BLaER1 treated with 17β-estradiol and CSF1 and Interleukin-3, amounts not matched to agents 10 nM and 100 nM (cell line): ENCODE results near the gene ZNF32.
A peak's percentile ranks its signal among the peaks of the same experiment; 100 is the strongest.
"Not testable (repeated sequence)": the region's sequence is repeated elsewhere in the genome, so short reads cannot be mapped to it uniquely, and the experiment has no call there.

Experiments used
- H3K27ac ChIP-seq, 11 experiments: shearing (Covaris generic); formaldehyde crosslinking; 2 replicates each; pipeline ENCODE4 v1.8.1; 2022
- H3K27me3 ChIP-seq, 11 experiments: shearing (Covaris generic); formaldehyde crosslinking; 2 replicates each; pipeline ENCODE4 v1.8.1; 2022
- H3K36me3 ChIP-seq, 11 experiments: shearing (Covaris generic); formaldehyde crosslinking; 2 replicates each; pipeline ENCODE4 v1.8.1; 2022
- H3K4me1 ChIP-seq, 10 experiments: shearing (Covaris generic); formaldehyde crosslinking; 2 replicates each; pipeline ENCODE4 v1.8.1; 2022
- H3K4me2 ChIP-seq, 11 experiments: shearing (Covaris generic); formaldehyde crosslinking; 2 replicates each; pipeline ENCODE4 v1.8.1; 2022
- H3K4me3 ChIP-seq, 10 experiments: shearing (Covaris generic); formaldehyde crosslinking; 2 replicates each; pipeline ENCODE4 v1.8.1; 2022
- H3K9ac ChIP-seq, 11 experiments: shearing (Covaris generic); formaldehyde crosslinking; 2 replicates each; pipeline ENCODE4 v1.8.1; 2022
- H3K9me3 ChIP-seq, 11 experiments: shearing (Covaris generic); formaldehyde crosslinking; replicated peaks in 1 of 11; 2 replicates each; pipeline ENCODE4 v1.8.1; 2022
- H4K20me1 ChIP-seq, 11 experiments: shearing (Covaris generic); formaldehyde crosslinking; 2 replicates each; pipeline ENCODE4 v1.8.1; 2022
- Cebpa-rat ChIP-seq, 11 experiments: shearing (Covaris generic); IDR thresholded peaks; 2 replicates each; pipeline ENCODE4 v1.8.1; 2022

The ZNF32 gene

GRCh38 chr10:43606323-43607198 lies 42.1 kb downstream of the ZNF32 start, which contains the start of gene ZNF485:
Gene ZNF485, plus strand, starts transcription at chr10:43606438. Its CDS starts 613 bp downstream, at chr10:43607051.
- Histone ChIP-seq H4K20me1 (no peaks in the 10 kb centered on the region), H3K27me3 (no peaks in the 10 kb centered on the region), H3K4me2 (peak within 1 kb of the TSS; percentile 72 to 91 (median 85)), H3K9me3 (peaks cover 24 to 54% (median 39%) of the 10 kb centered on the region in 11 experiments), H3K27ac (peak within 1 kb of the TSS; percentile 36 to 88 (median 78); a peak in 21 of 22 replicates), H3K4me1 (peaks cover 6 to 18% (median 8%) of the 10 kb centered on the region in 10 experiments), H3K36me3 (peaks cover 28 to 41% (median 35%) of the 10 kb centered on the region in 11 experiments), H3K9ac (peak within 1 kb of the TSS; percentile 76 to 88 (median 83)), H3K4me3 (peak within 1 kb of the TSS; percentile 67 to 79 (median 74))
- no peak for TF ChIP-seq Cebpa-rat (IDR thresholded peaks at IDR 0.05)

GRCh38 chr10:43605850-43606322 lies 42.8 kb downstream of the ZNF32 start:
- peaks cover 24 to 54% (median 39%) of the 10 kb centered on the region in 11 experiments for H3K9me3 ChIP-seq
- H3K27ac ChIP-seq, result peak overlapping the region in 5 of 11 experiments; percentile 76 to 83 (median 78); a peak in 5 of 22 replicates
- no peaks in the 10 kb centered on the region for H4K20me1 ChIP-seq
- H3K36me3 ChIP-seq, result peaks cover 21 to 34% (median 30%) of the 10 kb centered on the region in 11 experiments
- no peaks in the 10 kb centered on the region for H3K27me3 ChIP-seq
- peak overlapping the region; percentile 72 to 91 (median 85); a peak in 21 of 22 replicates for H3K4me2 ChIP-seq
- H3K9ac ChIP-seq, result peak overlapping the region in 10 of 11 experiments; percentile 76 to 88 (median 83); a peak in 13 of 22 replicates
- peaks cover 6 to 18% (median 8%) of the 10 kb centered on the region in 10 experiments for H3K4me1 ChIP-seq
- no peak for TF ChIP-seq Cebpa-rat (IDR thresholded peaks at IDR 0.05)
- peak overlapping the region; percentile 67 to 79 (median 74) for H3K4me3 ChIP-seq

DNA sequence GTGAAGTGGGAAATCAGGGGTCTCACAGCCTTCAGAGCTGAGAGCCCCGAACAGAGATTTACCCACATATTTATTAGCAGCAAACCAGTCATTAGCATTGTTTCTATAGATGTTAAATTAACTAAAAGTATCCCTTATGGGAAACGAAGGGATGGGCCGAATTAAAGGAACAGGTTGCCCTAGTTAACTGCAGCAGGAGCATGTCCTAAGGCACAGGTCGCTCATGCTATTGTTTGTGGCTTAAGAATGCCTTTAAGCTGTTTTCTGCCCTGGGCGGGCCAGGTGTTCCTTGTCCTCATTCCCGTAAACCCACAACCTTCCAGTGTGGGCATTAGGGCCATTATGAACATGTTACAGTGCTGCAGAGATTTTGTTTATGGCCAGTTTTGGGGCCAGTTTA lies 47.1 kb downstream of the ZNF32 start:
- Histone ChIP-seq H3K4me1 (peaks cover 8 to 19% (median 12%) of the 10 kb centered on the region in 10 experiments), H3K9me3 (peaks cover 29 to 49% (median 38%) of the 10 kb centered on the region in 11 experiments)
- H3K4me3 ChIP-seq, H4K20me1 ChIP-seq, H3K36me3 ChIP-seq, H3K27me3 ChIP-seq, H3K9ac ChIP-seq, H3K4me2 ChIP-seq, H3K27ac ChIP-seq: not testable (repeated sequence)

GRCh38 chr10:43599333-43599732 lies 49.3 kb downstream of the ZNF32 start:
- Histone ChIP-seq H3K9ac (no peak overlapping the region), H3K4me1 (peaks cover 31 to 41% (median 33%) of the 10 kb centered on the region in 10 experiments), H3K27me3 (no peaks in the 10 kb centered on the region), H3K36me3 (0 out of 22 replicates have a peak, but pooled peaks cover 0 to 5% (median 0%) of the 10 kb centered on the region in 11 experiments), H4K20me1 (no peaks in the 10 kb centered on the region), H3K4me3 (no peak overlapping the region), H3K9me3 (peaks cover 29 to 49% (median 38%) of the 10 kb centered on the region in 11 experiments), H3K4me2 (peak overlapping the region in 4 of 11 experiments; percentile 12 to 42 (median 30); a peak in 4 of 22 replicates), H3K27ac (no peak overlapping the region)
- no peak for TF ChIP-seq Cebpa-rat (IDR thresholded peaks at IDR 0.05)

- no peak overlapping the region for H3K9ac ChIP-seq
- H4K20me1 ChIP-seq, result no peaks in the 10 kb centered on the region
- H3K9me3 ChIP-seq, result peaks cover 31 to 55% (median 40%) of the 10 kb centered on the region in 11 experiments
- no peak overlapping the region for H3K4me3 ChIP-seq
- no peaks in the 10 kb centered on the region for H3K27me3 ChIP-seq
- H3K36me3 ChIP-seq, result 0 out of 22 replicates have a peak, but pooled peaks cover 0 to 5% (median 0%) of the 10 kb centered on the region in 11 experiments
- peak overlapping the region in 2 of 11 experiments; percentile 17 to 23; a peak in 2 of 22 replicates for H3K4me2 ChIP-seq
- no peak overlapping the region for H3K27ac ChIP-seq
- TF ChIP-seq Cebpa-rat (IDR thresholded peaks at IDR 0.05), result no peak
- peaks cover 31 to 43% (median 34%) of the 10 kb centered on the region in 10 experiments for H3K4me1 ChIP-seq
These were observed 50.2 kb downstream of the ZNF32 start for GRCh38 chr10:43598446-43598845.

GRCh38 chr10:43596546-43596945 lies 52.1 kb downstream of the ZNF32 start:
- Histone ChIP-seq H3K9ac (peak overlapping the region in 10 of 11 experiments; percentile 28 to 79 (median 68); a peak in 16 of 22 replicates), H3K4me1 (peaks cover 31 to 43% (median 34%) of the 10 kb centered on the region in 10 experiments), H3K9me3 (peaks cover 39 to 59% (median 50%) of the 10 kb centered on the region in 11 experiments), H3K27ac (peak overlapping the region; percentile 32 to 77 (median 66); a peak in 19 of 22 replicates), H3K27me3 (no peaks in the 10 kb centered on the region), H4K20me1 (no peaks in the 10 kb centered on the region), H3K36me3 (0 out of 22 replicates have a peak, but pooled peaks cover 0 to 5% (median 0%) of the 10 kb centered on the region in 11 experiments), H3K4me3 (peak overlapping the region in 5 of 10 experiments; percentile 39 to 62 (median 51); a peak in 5 of 20 replicates), H3K4me2 (peak overlapping the region; percentile 81 to 95 (median 86))
- TF ChIP-seq Cebpa-rat (IDR thresholded peaks at IDR 0.05), result no peak

GRCh38 chr10:43595739-43596298 lies 52.9 kb downstream of the ZNF32 start:
- H3K27ac ChIP-seq, result peak overlapping the region; percentile 32 to 77 (median 66); a peak in 20 of 22 replicates
- H3K4me2 ChIP-seq, result peak overlapping the region; percentile 81 to 95 (median 86)
- no peaks in the 10 kb centered on the region for H3K27me3 ChIP-seq
- no peaks in the 10 kb centered on the region for H4K20me1 ChIP-seq
- H3K4me3 ChIP-seq, result peak overlapping the region; percentile 30 to 62 (median 42); a peak in 18 of 20 replicates
- peaks cover 39 to 59% (median 50%) of the 10 kb centered on the region in 11 experiments for H3K9me3 ChIP-seq
- no peak for TF ChIP-seq Cebpa-rat (IDR thresholded peaks at IDR 0.05)
- peak overlapping the region; percentile 28 to 79 (median 68); a peak in 21 of 22 replicates for H3K9ac ChIP-seq
- H3K36me3 ChIP-seq, result no peaks in the 10 kb centered on the region
- peaks cover 31 to 43% (median 34%) of the 10 kb centered on the region in 10 experiments for H3K4me1 ChIP-seq

DNA sequence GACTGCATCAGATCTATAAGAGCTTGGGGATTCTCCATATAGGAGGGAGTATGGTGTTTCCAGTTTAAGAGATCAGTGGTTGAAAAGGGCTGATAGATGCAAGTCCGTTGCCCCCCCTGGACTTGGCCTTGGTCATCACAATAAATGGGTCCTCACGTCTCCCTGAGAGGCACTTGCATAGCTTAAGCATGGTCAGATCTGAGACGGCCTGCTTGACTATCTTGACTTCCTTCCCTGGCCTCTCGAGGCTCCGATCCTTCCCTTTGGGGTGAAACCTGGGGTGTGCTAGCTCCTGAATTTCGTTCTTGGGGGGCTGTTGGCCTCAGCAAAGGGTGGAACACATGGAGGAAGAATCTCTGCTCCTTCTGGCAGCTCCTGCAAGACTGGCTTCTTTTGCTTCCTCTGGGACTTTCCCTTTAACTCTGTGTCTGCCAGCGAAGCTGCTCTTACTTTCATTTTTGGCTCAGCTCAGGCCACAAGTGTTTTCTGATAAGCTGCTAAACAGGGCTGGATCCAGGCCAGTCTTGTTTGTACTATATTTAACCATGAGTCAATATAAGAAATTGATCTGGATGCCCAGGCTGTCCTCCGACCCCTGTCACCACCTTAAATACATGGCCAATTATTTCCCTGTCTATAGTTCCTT lies 53.6 kb downstream of the ZNF32 start:
- Histone ChIP-seq H3K4me3 (peak overlapping the region; percentile 30 to 62 (median 42); a peak in 17 of 20 replicates), H3K4me2 (peak overlapping the region; percentile 81 to 95 (median 86)), H3K27ac (peak overlapping the region in 10 of 11 experiments; percentile 50 to 77 (median 68); a peak in 21 of 22 replicates), H3K9ac (peak overlapping the region; percentile 28 to 79 (median 68); a peak in 21 of 22 replicates), H3K4me1 (peaks cover 31 to 43% (median 33%) of the 10 kb centered on the region in 10 experiments), H3K9me3 (peaks cover 36 to 57% (median 45%) of the 10 kb centered on the region in 11 experiments), H4K20me1 (no peaks in the 10 kb centered on the region), H3K36me3 (no peaks in the 10 kb centered on the region), H3K27me3 (no peaks in the 10 kb centered on the region)
- no peak for TF ChIP-seq Cebpa-rat (IDR thresholded peaks at IDR 0.05)
